HCT116 (cell line): Measurements from ENCODE around the gene GHDC. TPM values are rescaled to one million over a fixed set of nuclear protein-coding genes. Genes with fewer than 3 reads are reported as not detected.

Experiments
- ATAC-seq: fragments of 200-7000 bp; cut with Tn5 transposase; 2 replicates; pipeline ENCODE4 v1.9.1; 2020; ENCODE audit warnings: mild to moderate bottlenecking, moderate library complexity
- BruUV-seq: library from RNA; stranded (reverse); fragments of 400-500 nt; replicated peaks from 2 replicates; lab custom pipeline; 2021; lab: Mats Ljungman, UMichigan
- CTCF ChIA-PET: fragments of 300-600 bp; sonication (Branson Sonifier 250); formaldehyde crosslinking; loops from one replicate; lab custom pipeline; 2021; ENCODE audit warnings: antibody characterized with exemption; lab: Charles Lee
- POLR2A ChIA-PET: fragments of 300-600, 350-600 bp; sonication (Branson Sonifier 250); formaldehyde crosslinking; loops from one replicate; lab custom pipeline; 2021; ENCODE audit warnings: antibody characterized with exemption; lab: Charles Lee
- RAD21 ChIA-PET, 2 experiments: fragments of 300-600 bp; sonication (Branson Sonifier 250); formaldehyde crosslinking; loops; one replicate each; lab custom pipeline; 2023; ENCODE audit warnings: low total read pairs in 2 of 2; ENCODE audit not compliant: uncharacterized antibody in 2 of 2, unreplicated experiment in 2 of 2, low non-redundant PET in 1 of 2; lab: Charles Lee
- DNase-seq: peaks from one replicate; pipeline ENCODE4 v3.0.0-alpha.2; 2010; ENCODE audit warnings: low read depth, low spot score
- H2AFZ ChIP-seq: fragments of 200-600 bp; shearing (Covaris generic), sonication (generic); 2 replicates; pipeline ENCODE4 v1.6.1; 2017; ENCODE audit warnings: low read depth, mixed run types, mixed read lengths, antibody characterized with exemption, low read length; ENCODE audit not compliant: poor library complexity, severe bottlenecking
- H3K27ac ChIP-seq: 2 replicates; pipeline ENCODE4 v1.5.1; 2012; ENCODE audit warnings: low read depth, low read length
- H3K27me3 ChIP-seq: fragments of 200-600 bp; sonication (generic); 2 replicates; pipeline ENCODE4 v1.6.1; 2016; ENCODE audit warnings: mixed run types, low read length, mixed read lengths; ENCODE audit not compliant: insufficient read depth
- H3K36me3 ChIP-seq, 2 experiments: fragments of 200-500 bp in 1 of 2; fragments of 200-600 bp in 1 of 2; sonication (Bioruptor generic) in 1 of 2; sonication (generic) in 1 of 2; 2 replicates each; pipeline versions ENCODE4 v1.5.1 to v1.6.1; 2014 to 2016; ENCODE audit warnings: low read length in 2 of 2, inconsistent platforms in 1 of 2, mixed read lengths in 1 of 2, mixed run types in 1 of 2; ENCODE audit not compliant: insufficient read depth in 2 of 2, control insufficient read depth in 1 of 2
- H3K4me1 ChIP-seq, 2 experiments: fragments of 200-600 bp in 1 of 2; sonication (generic) in 1 of 2; 2 replicates each; pipeline versions ENCODE4 v1.5.1 to v1.6.1; 2012 to 2017; ENCODE audit warnings: low read length in 2 of 2, inconsistent platforms in 1 of 2, mild to moderate bottlenecking in 1 of 2, mixed read lengths in 1 of 2, mixed run types in 1 of 2, moderate library complexity in 1 of 2; ENCODE audit not compliant: insufficient read depth in 2 of 2, control insufficient read depth in 1 of 2
- H3K4me2 ChIP-seq: fragments of 200-600 bp; sonication (generic); 2 replicates; pipeline ENCODE4 v1.6.1; 2017; ENCODE audit warnings: mixed run types, low read length, mixed read lengths
- H3K4me3 ChIP-seq, 2 experiments: fragments of 200-600 bp in 1 of 2; sonication (generic) in 1 of 2; replicated peaks in 1 of 2; 2 replicates each; pipeline ENCODE4 v1.5.1; 2011 to 2016; ENCODE audit warnings: low read length in 2 of 2, control low read depth in 1 of 2, low read depth in 1 of 2, mild to moderate bottlenecking in 1 of 2, mixed read lengths in 1 of 2, mixed run types in 1 of 2
- H3K79me2 ChIP-seq: fragments of 200-600 bp; sonication (generic); 2 replicates; pipeline ENCODE4 v1.6.1; 2017; ENCODE audit warnings: mild to moderate bottlenecking, mixed run types, low read length, moderate library complexity, mixed read lengths; ENCODE audit not compliant: insufficient read depth
- H3K9ac ChIP-seq: fragments of 200-600 bp; sonication (generic); 2 replicates; pipeline ENCODE4 v1.6.1; 2016; ENCODE audit warnings: low read length, mixed read lengths
- H3K9me2 ChIP-seq: fragments of 200-600 bp; sonication (generic), shearing (Covaris generic); 2 replicates; pipeline ENCODE4 v1.6.1; 2017; ENCODE audit warnings: mixed run types, mild to moderate bottlenecking, moderate library complexity; ENCODE audit not compliant: insufficient read depth
- H3K9me3 ChIP-seq, 2 experiments: fragments of 200-500 bp in 1 of 2; fragments of 200-600 bp in 1 of 2; sonication (Bioruptor generic) in 1 of 2; sonication (generic) in 1 of 2; 2 replicates each; pipeline ENCODE4 v1.6.1; 2014 to 2017; ENCODE audit warnings: low read length in 2 of 2, mixed read lengths in 2 of 2, inconsistent platforms in 1 of 2, low read depth in 1 of 2, mild to moderate bottlenecking in 1 of 2, mixed run types in 1 of 2, moderate library complexity in 1 of 2; ENCODE audit not compliant: control insufficient read depth in 1 of 2, insufficient read depth in 1 of 2
- H4K20me1 ChIP-seq: fragments of 200-600 bp; sonication (generic), shearing (Covaris generic); 2 replicates; pipeline ENCODE4 v1.6.1; 2017; ENCODE audit warnings: mixed run types, mild to moderate bottlenecking, moderate library complexity; ENCODE audit not compliant: insufficient read depth
- CBX3 ChIP-seq: IDR thresholded peaks from 2 replicates; pipeline ENCODE4 v1.6.1; 2012; ENCODE audit warnings: low read depth
- EGR1 ChIP-seq: IDR thresholded peaks from 2 replicates; pipeline ENCODE4 v1.6.1; 2012; ENCODE audit warnings: low read depth
- ELF1 ChIP-seq: IDR thresholded peaks from 2 replicates; pipeline ENCODE4 v1.6.1; 2012; ENCODE audit warnings: low read depth, borderline replicate concordance
- EZH2 ChIP-seq: fragments of 200-600 bp; sonication (generic); IDR thresholded peaks from 2 replicates; pipeline ENCODE4 v1.6.1; 2017; ENCODE audit warnings: antibody characterized with exemption, mixed run types
- FOSL1 ChIP-seq: IDR thresholded peaks from 2 replicates; pipeline ENCODE4 v1.6.1; 2012; ENCODE audit warnings: low read depth
- POLR2AphosphoS5 ChIP-seq: IDR thresholded peaks from 2 replicates; pipeline ENCODE4 v1.6.1; 2011; ENCODE audit warnings: mild to moderate bottlenecking, low read depth, low read length, moderate library complexity
- TCF7L2 ChIP-seq: IDR thresholded peaks from 2 replicates; pipeline ENCODE4 v1.7.0; 2011; ENCODE audit warnings: borderline replicate concordance, inconsistent platforms; ENCODE audit not compliant: insufficient read depth, insufficient read length; ENCODE audit errors: extremely low read depth
- intact Hi-C: fragments of 100-400 bp; cut with micrococcal nuclease; formaldehyde crosslinking; loops from 2 replicates; pipeline ENCODE4 v1.10.0; 2022
- total RNA-seq: library from RNA; stranded (reverse); gene quantifications from one replicate; pipeline ENCODE4 v1.2.1, GENCODE V29; 2021; ENCODE audit not compliant: unreplicated experiment
- TF ChIP-seq, protein P1 (sequence below), 3 experiments: fragments of 200-600 bp in 1 of 3; sonication (generic) in 1 of 3; IDR thresholded peaks in 2 of 3; conservative IDR thresholded peaks in 1 of 3; 2 replicates each; pipeline ENCODE4 v1.5.1; 2012 to 2017; ENCODE audit warnings: low read depth in 2 of 3, low read length in 2 of 3, antibody characterized with exemption in 1 of 3, borderline replicate concordance in 1 of 3, control low read depth in 1 of 3, mild to moderate bottlenecking in 1 of 3, mixed read lengths in 1 of 3, mixed run types in 1 of 3, moderate library complexity in 1 of 3; ENCODE audit not compliant: insufficient read depth in 1 of 3
- TF ChIP-seq, protein P2 (sequence below): IDR thresholded peaks from 2 replicates; pipeline ENCODE4 v1.6.1; 2012
- TF ChIP-seq, protein P3 (sequence below): IDR thresholded peaks from 2 replicates; pipeline ENCODE4 v1.6.1; 2012

GHDC gene
- total RNA-seq, 1 experiment from 2014 or later, result 13.2 TPM

DNA sequence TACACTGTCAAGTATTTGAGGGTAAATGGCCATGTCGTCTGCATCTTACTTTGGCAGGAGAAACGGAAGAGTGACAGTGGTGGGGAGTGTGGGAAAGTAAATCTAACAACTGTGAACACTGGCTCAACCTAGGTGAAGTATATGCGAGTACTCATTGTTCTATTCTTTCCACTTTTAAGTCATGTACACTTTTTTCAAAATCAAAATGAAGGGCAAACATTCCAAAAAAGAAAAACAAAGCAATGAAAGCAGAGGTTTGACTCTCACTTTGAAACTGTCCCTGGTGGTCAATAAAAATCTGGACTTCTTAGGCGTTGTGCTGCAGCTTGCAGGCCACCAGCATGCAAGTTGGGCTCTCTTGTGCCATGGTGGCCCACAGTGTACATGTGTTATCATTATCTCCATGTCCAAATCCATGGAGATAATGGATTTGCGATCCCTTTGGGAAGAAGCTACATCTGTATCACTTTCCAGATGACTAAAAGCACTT lies 49.2 kb upstream of the GHDC start:
- no peak for ATAC-seq
- Histone ChIP-seq H3K27ac (no peak overlapping the region), H3K4me2 (no peak overlapping the region), H3K27me3 (no peaks in the 10 kb centered on the region), H3K79me2 (no peaks in the 10 kb centered on the region), H3K36me3 (no peaks in the 10 kb centered on the region)
- no TSS peak for BruUV-seq
- intact Hi-C loops, result no loop called here
- TF ChIP-seq EGR1, result no peak
- TF ChIP-seq POLR2AphosphoS5, result no peak
- no peak for TF ChIP-seq ELF1
- TF ChIP-seq, protein P1, sequence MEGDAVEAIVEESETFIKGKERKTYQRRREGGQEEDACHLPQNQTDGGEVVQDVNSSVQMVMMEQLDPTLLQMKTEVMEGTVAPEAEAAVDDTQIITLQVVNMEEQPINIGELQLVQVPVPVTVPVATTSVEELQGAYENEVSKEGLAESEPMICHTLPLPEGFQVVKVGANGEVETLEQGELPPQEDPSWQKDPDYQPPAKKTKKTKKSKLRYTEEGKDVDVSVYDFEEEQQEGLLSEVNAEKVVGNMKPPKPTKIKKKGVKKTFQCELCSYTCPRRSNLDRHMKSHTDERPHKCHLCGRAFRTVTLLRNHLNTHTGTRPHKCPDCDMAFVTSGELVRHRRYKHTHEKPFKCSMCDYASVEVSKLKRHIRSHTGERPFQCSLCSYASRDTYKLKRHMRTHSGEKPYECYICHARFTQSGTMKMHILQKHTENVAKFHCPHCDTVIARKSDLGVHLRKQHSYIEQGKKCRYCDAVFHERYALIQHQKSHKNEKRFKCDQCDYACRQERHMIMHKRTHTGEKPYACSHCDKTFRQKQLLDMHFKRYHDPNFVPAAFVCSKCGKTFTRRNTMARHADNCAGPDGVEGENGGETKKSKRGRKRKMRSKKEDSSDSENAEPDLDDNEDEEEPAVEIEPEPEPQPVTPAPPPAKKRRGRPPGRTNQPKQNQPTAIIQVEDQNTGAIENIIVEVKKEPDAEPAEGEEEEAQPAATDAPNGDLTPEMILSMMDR (IDR thresholded peaks at IDR 0.05 in 2 of 3, conservative IDR thresholded peaks at IDR 0.05 in 1 of 3; ENCODE audit: borderline replicate concordance in 1 of 3, insufficient read depth in 1 of 3, low read depth in 2 of 3, low read length in 2 of 3), result no peak
- no peak for TF ChIP-seq FOSL1
- TF ChIP-seq TCF7L2, result no peak
- TF ChIP-seq, protein P2, sequence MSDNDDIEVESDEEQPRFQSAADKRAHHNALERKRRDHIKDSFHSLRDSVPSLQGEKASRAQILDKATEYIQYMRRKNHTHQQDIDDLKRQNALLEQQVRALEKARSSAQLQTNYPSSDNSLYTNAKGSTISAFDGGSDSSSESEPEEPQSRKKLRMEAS, result no peak
- TF ChIP-seq, protein P3, sequence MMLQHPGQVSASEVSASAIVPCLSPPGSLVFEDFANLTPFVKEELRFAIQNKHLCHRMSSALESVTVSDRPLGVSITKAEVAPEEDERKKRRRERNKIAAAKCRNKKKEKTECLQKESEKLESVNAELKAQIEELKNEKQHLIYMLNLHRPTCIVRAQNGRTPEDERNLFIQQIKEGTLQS, result no peak
- TF ChIP-seq EZH2, result no peak
- no peak for TF ChIP-seq CBX3
- TF ChIP-seq, all 23 proteins: peak for 0
- H3K9ac ChIP-seq, result no peak overlapping the region
- H3K4me1 ChIP-seq, result 0 out of 4 replicates have a peak, but pooled peaks cover 0 to 3% of the 10 kb centered on the region in 2 experiments
- RAD21 ChIA-PET, result no interaction called here
- H4K20me1 ChIP-seq, result no peaks in the 10 kb centered on the region
- H3K4me3 ChIP-seq, result no peak overlapping the region
- no peaks in the 10 kb centered on the region for H3K9me3 ChIP-seq
- H2AFZ ChIP-seq, result no peak overlapping the region
- H3K9me2 ChIP-seq, result no peaks in the 10 kb centered on the region
- CTCF ChIA-PET, result interaction anchor here (1.2 kb wide), 1 partner anchor 21 kb away, joined by 4 read pairs; no protein-coding TSS in a partner anchor
- no peak for DNase-seq
- POLR2A ChIA-PET, result no interaction called here
